BLaER1 (cell line): ENCODE data around the gene CPAMD8.

Experiments used
- H3K27ac ChIP-seq: shearing (Covaris generic); formaldehyde crosslinking; 2 replicates; pipeline ENCODE4 v1.8.1; 2022
- H3K27me3 ChIP-seq: shearing (Covaris generic); formaldehyde crosslinking; 2 replicates; pipeline ENCODE4 v1.8.1; 2022
- H3K36me3 ChIP-seq: shearing (Covaris generic); formaldehyde crosslinking; 2 replicates; pipeline ENCODE4 v1.8.1; 2022
- H3K4me1 ChIP-seq: shearing (Covaris generic); formaldehyde crosslinking; 2 replicates; pipeline ENCODE4 v1.8.1; 2022
- H3K4me2 ChIP-seq: shearing (Covaris generic); formaldehyde crosslinking; 2 replicates; pipeline ENCODE4 v1.8.1; 2022
- H3K4me3 ChIP-seq: shearing (Covaris generic); formaldehyde crosslinking; 2 replicates; pipeline ENCODE4 v1.8.1; 2022
- H3K9ac ChIP-seq: shearing (Covaris generic); formaldehyde crosslinking; 2 replicates; pipeline ENCODE4 v1.8.1; 2022
- H3K9me3 ChIP-seq: shearing (Covaris generic); formaldehyde crosslinking; 2 replicates; pipeline ENCODE4 v1.8.1; 2022
- H4K20me1 ChIP-seq: shearing (Covaris generic); formaldehyde crosslinking; 2 replicates; pipeline ENCODE4 v1.8.1; 2022
- Cebpa-rat ChIP-seq: shearing (Covaris generic); IDR thresholded peaks from 2 replicates; pipeline ENCODE4 v1.8.1; 2022

The CPAMD8 gene

GRCh38 chr19:16915135-16915534 is 111.5 kb downstream of the CPAMD8 start:
- no peak for TF ChIP-seq Cebpa-rat
- peaks cover 64% of the 10 kb centered on the region for H3K9me3 ChIP-seq
- H3K27me3 ChIP-seq: no peaks in the 10 kb centered on the region
- H3K9ac ChIP-seq: no peak overlapping the region
- H3K4me3 ChIP-seq: no peak overlapping the region
- no peaks in the 10 kb centered on the region for H4K20me1 ChIP-seq
- peak overlapping the region; percentile 12; the same call in 1 of the 2 replicates for H3K4me2 ChIP-seq
- H3K27ac ChIP-seq: no peak overlapping the region
- H3K36me3 ChIP-seq: peaks cover 34% of the 10 kb centered on the region
- H3K4me1 ChIP-seq: peaks cover 7% of the 10 kb centered on the region; the same call in 1 of the 2 replicates

- Histone ChIP-seq H3K27me3 (no peaks in the 10 kb centered on the region), H3K9ac (no peak overlapping the region), H4K20me1 (no peaks in the 10 kb centered on the region), H3K4me1 (peaks cover 7% of the 10 kb centered on the region; the same call in 1 of the 2 replicates), H3K9me3 (peaks cover 58% of the 10 kb centered on the region), H3K36me3 (peaks cover 28% of the 10 kb centered on the region), H3K4me2 (no peak overlapping the region), H3K27ac (no peak overlapping the region), H3K4me3 (no peak overlapping the region)
- TF ChIP-seq Cebpa-rat: no peak
These were observed 112.2 kb downstream of the CPAMD8 start for GRCh38 chr19:16914421-16914820.

- H3K9ac ChIP-seq: no peak overlapping the region
- H3K4me2 ChIP-seq: no peak overlapping the region
- no peak for TF ChIP-seq Cebpa-rat
- H3K27me3 ChIP-seq: no peaks in the 10 kb centered on the region
- no peak overlapping the region for H3K27ac ChIP-seq
- no peak overlapping the region for H3K4me3 ChIP-seq
- H3K36me3 ChIP-seq: peaks cover 27% of the 10 kb centered on the region
- H3K4me1 ChIP-seq: peaks cover 7% of the 10 kb centered on the region; the same call in 1 of the 2 replicates
- no peaks in the 10 kb centered on the region for H4K20me1 ChIP-seq
- peaks cover 54% of the 10 kb centered on the region for H3K9me3 ChIP-seq
These were observed 113.8 kb downstream of the CPAMD8 start for GRCh38 chr19:16912780-16913179.

- Histone ChIP-seq H3K9me3 (peaks cover 54% of the 10 kb centered on the region), H3K4me3 (no peak overlapping the region), H3K36me3 (peaks cover 27% of the 10 kb centered on the region), H3K4me2 (no peak overlapping the region), H4K20me1 (no peaks in the 10 kb centered on the region), H3K27ac (no peak overlapping the region), H3K4me1 (peaks cover 7% of the 10 kb centered on the region), H3K27me3 (no peaks in the 10 kb centered on the region), H3K9ac (no peak overlapping the region)
- no peak for TF ChIP-seq Cebpa-rat
These were observed 115.6 kb downstream of the CPAMD8 start for GRCh38 chr19:16911046-16911445.

GRCh38 chr19:16908759-16909158 is 117.9 kb downstream of the CPAMD8 start:
- Histone ChIP-seq H3K9ac (no peak overlapping the region), H3K4me2 (no peak overlapping the region), H3K4me3 (no peak overlapping the region), H3K4me1 (peaks cover 7% of the 10 kb centered on the region; the same call in 1 of the 2 replicates), H3K27me3 (no peaks in the 10 kb centered on the region), H4K20me1 (no peaks in the 10 kb centered on the region), H3K27ac (no peak overlapping the region), H3K9me3 (peaks cover 35% of the 10 kb centered on the region), H3K36me3 (peaks cover 16% of the 10 kb centered on the region)
- no peak for TF ChIP-seq Cebpa-rat

- H3K4me3 ChIP-seq: no peak overlapping the region
- peaks cover 32% of the 10 kb centered on the region for H3K4me1 ChIP-seq
- H3K36me3 ChIP-seq: no peaks in the 10 kb centered on the region
- H3K9ac ChIP-seq: no peak overlapping the region
- no peaks in the 10 kb centered on the region for H4K20me1 ChIP-seq
- no peak overlapping the region for H3K27ac ChIP-seq
- no peaks in the 10 kb centered on the region for H3K9me3 ChIP-seq
- no peaks in the 10 kb centered on the region for H3K27me3 ChIP-seq
- TF ChIP-seq Cebpa-rat: no peak
- no peak overlapping the region for H3K4me2 ChIP-seq
These were observed 122.0 kb downstream of the CPAMD8 start for GRCh38 chr19:16904599-16904998.

GRCh38 chr19:16903347-16903746 is 123.3 kb downstream of the CPAMD8 start:
- H4K20me1 ChIP-seq: no peaks in the 10 kb centered on the region

GRCh38 chr19:16902545-16902944 is 124.1 kb downstream of the CPAMD8 start:
- no peak overlapping the region for H3K9ac ChIP-seq

More at GRCh38 chr19:16903347-16903746, 123.3 kb downstream of the CPAMD8 start:
- no peaks in the 10 kb centered on the region for H3K27me3 ChIP-seq
- no peaks in the 10 kb centered on the region for H3K9me3 ChIP-seq
- no peak overlapping the region for H3K4me2 ChIP-seq
- no peak for TF ChIP-seq Cebpa-rat
- no peak overlapping the region for H3K4me3 ChIP-seq
- H3K4me1 ChIP-seq: peaks cover 45% of the 10 kb centered on the region
- no peak overlapping the region for H3K9ac ChIP-seq
- no peaks in the 10 kb centered on the region for H3K36me3 ChIP-seq
- no peak overlapping the region for H3K27ac ChIP-seq

GRCh38 chr19:16901491-16902175 is 125.0 kb downstream of the CPAMD8 start:
- no peak for TF ChIP-seq Cebpa-rat
- Histone ChIP-seq H3K9ac (no peak overlapping the region), H3K4me3 (no peak overlapping the region), H4K20me1 (no peaks in the 10 kb centered on the region), H3K4me2 (no peak overlapping the region), H3K4me1 (peaks cover 55% of the 10 kb centered on the region), H3K27ac (no peak overlapping the region), H3K27me3 (no peaks in the 10 kb centered on the region), H3K36me3 (no peaks in the 10 kb centered on the region), H3K9me3 (no peaks in the 10 kb centered on the region)

More at GRCh38 chr19:16902545-16902944, 124.1 kb downstream of the CPAMD8 start:
- H3K36me3 ChIP-seq: no peaks in the 10 kb centered on the region
- H3K4me3 ChIP-seq: no peak overlapping the region
- H3K9me3 ChIP-seq: no peaks in the 10 kb centered on the region
- H4K20me1 ChIP-seq: no peaks in the 10 kb centered on the region
- H3K27me3 ChIP-seq: no peaks in the 10 kb centered on the region
- H3K27ac ChIP-seq: no peak overlapping the region
- no peak for TF ChIP-seq Cebpa-rat
- H3K4me2 ChIP-seq: no peak overlapping the region
- peaks cover 53% of the 10 kb centered on the region for H3K4me1 ChIP-seq

GRCh38 chr19:16899566-16900075 is 127.0 kb downstream of the CPAMD8 start:
- H3K4me3 ChIP-seq: no peak overlapping the region
- peak overlapping the region; percentile 61 for H3K27ac ChIP-seq
- peaks cover 68% of the 10 kb centered on the region for H3K4me1 ChIP-seq

More at GRCh38 chr19:16899566-16900075, 127.0 kb downstream of the CPAMD8 start:
- no peak for TF ChIP-seq Cebpa-rat
- Histone ChIP-seq H3K9me3 (no peaks in the 10 kb centered on the region), H3K36me3 (no peaks in the 10 kb centered on the region), H3K27me3 (no peaks in the 10 kb centered on the region), H3K9ac (peak overlapping the region; percentile 29; the same call in 1 of the 2 replicates), H4K20me1 (no peaks in the 10 kb centered on the region), H3K4me2 (peak overlapping the region; percentile 97)
